Smooth muscle cell of the brain vasculature (primary cell): ENCODE measurements around the gene ERAP2.
"Not testable (repeated sequence)": the region's sequence is repeated elsewhere in the genome, so short reads cannot be mapped to it uniquely, and the experiment has no call there.

Experiments
- DNase-seq: peaks from one replicate; pipeline ENCODE4 v3.0.0-alpha.2; 2012; ENCODE audit warnings: low read depth, low spot score

ERAP2 gene, protein sequence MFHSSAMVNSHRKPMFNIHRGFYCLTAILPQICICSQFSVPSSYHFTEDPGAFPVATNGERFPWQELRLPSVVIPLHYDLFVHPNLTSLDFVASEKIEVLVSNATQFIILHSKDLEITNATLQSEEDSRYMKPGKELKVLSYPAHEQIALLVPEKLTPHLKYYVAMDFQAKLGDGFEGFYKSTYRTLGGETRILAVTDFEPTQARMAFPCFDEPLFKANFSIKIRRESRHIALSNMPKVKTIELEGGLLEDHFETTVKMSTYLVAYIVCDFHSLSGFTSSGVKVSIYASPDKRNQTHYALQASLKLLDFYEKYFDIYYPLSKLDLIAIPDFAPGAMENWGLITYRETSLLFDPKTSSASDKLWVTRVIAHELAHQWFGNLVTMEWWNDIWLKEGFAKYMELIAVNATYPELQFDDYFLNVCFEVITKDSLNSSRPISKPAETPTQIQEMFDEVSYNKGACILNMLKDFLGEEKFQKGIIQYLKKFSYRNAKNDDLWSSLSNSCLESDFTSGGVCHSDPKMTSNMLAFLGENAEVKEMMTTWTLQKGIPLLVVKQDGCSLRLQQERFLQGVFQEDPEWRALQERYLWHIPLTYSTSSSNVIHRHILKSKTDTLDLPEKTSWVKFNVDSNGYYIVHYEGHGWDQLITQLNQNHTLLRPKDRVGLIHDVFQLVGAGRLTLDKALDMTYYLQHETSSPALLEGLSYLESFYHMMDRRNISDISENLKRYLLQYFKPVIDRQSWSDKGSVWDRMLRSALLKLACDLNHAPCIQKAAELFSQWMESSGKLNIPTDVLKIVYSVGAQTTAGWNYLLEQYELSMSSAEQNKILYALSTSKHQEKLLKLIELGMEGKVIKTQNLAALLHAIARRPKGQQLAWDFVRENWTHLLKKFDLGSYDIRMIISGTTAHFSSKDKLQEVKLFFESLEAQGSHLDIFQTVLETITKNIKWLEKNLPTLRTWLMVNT

DNA sequence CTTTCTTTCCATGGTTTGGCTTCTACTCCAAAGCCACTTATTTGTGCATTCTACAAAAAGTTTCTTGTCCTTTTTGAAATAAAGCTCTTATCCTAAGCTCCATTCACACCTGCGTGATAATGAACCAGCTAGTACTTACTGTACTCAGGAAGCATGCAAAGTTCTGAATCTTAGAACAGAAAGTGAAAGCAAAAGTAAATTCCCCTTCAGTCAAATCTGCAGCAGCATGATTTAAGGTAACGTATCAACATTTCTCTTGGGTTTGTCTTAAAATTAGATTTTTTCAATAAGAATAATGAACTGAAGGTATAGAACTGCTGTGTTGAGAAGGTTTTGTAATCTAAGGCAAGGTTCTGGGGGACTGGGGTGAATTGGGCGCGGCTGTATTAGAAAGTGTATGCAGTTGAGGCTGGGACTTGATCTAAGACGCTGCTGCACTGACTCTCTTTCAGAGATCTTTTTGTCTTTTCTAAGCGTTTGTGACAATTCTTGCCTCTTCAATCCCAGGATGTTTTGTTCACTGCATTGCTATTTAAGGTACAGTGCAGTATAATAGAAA is at the start of gene ERAP2:
Gene ERAP2 (plus strand): TSS at position 209 of the 559 bp plus-strand sequence. CDS start 3,186 bp downstream, outside the sequence.
- DNase-seq = peak; percentile 37

DNA sequence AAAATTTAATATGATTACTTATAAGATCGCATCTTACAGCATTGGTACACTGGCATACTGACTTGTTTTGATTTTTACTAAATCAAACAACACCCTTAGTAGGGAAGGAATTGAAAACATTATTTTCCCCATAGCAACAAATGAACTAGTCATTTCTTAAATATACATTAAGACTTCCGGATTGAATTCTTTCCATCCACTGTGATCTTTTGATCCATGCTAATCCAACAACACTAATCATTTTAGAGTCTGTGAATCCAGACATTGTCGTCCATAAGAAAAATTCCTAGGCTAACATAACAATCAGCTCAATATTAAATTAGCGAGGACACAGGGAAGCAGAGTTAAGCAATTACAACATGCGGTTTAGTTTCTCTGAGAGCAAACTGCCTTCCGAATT is 47.0 kb upstream of the ERAP2 start:
- no peak for DNase-seq

DNA sequence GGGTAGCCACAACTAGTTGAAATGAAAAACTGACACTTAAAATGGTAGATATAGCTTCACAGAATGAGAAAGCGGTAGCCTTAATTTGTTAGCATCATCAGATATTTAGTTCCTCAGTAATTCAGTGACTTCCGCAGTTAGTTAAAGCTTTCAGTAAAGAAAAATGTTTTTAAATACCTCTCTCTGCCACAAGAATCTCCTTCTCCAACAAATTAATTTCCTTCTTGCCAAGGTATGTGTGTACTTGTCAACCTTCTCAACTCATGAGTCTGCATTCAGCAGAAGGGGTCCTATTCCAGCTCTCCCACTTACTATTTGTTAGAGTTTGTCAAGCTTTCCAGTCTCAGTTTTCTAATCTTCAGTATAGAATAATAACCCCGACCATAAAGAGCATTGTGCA is 42.3 kb upstream of the ERAP2 start:
- DNase-seq = no peak

DNA sequence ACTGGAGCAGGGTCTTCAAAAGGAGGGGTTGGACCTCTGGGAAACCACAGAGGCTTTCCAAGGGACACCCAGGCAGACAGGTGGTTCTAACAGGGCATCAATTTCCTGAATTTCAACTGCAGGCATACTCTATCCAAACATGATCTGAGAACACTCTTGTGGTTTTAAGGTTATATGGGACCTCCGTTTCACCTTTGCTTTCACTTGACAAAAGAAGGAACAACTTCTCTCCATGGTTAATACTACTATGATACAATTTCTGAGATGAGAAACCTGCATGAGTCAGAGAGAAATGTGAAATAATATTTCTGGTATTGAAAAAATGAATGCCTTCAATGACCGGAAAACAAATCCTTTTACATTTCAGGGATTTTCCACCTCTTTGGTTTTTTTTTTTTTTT is 40.5 kb upstream of the ERAP2 start:
- no peak for DNase-seq

DNA sequence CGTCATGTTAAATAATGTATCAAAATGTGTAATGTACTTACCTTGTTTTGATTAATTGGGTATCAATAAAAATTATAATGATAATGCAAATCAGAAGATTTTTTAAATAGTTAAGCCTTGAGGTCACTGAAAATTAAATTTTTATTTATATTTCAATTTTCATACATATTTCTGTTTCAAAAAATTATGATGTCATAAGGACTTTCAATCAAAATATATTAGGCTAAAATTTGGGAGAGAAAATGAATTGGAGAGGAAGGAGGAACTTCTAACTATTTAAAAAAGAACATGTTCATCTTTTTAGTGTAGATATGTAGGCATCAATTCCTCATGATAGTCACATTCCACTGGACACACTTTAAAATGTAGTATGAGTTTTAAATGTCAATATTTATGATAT is 39.5 kb upstream of the ERAP2 start:
- DNase-seq = no peak

DNA sequence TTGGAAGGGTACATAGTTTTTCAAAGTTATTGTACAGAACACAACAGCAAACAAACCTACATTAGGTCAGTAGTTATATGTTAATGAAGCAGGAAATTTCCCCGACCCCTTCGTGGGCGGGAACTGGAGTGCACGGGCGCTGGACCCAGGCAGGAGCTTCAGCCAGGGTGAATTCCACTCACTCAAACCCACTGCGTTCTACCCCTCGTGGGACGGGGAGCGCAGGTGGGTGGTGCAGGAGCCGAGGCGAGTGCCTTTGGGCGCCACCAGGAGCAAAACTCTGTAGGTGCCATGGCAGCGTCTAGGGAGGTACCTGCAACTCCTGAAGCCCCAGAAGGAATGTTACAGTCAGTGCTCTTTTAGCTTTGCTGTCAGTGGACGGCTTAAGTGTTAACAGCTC is 39.0 kb upstream of the ERAP2 start:
- no peak for DNase-seq

DNA sequence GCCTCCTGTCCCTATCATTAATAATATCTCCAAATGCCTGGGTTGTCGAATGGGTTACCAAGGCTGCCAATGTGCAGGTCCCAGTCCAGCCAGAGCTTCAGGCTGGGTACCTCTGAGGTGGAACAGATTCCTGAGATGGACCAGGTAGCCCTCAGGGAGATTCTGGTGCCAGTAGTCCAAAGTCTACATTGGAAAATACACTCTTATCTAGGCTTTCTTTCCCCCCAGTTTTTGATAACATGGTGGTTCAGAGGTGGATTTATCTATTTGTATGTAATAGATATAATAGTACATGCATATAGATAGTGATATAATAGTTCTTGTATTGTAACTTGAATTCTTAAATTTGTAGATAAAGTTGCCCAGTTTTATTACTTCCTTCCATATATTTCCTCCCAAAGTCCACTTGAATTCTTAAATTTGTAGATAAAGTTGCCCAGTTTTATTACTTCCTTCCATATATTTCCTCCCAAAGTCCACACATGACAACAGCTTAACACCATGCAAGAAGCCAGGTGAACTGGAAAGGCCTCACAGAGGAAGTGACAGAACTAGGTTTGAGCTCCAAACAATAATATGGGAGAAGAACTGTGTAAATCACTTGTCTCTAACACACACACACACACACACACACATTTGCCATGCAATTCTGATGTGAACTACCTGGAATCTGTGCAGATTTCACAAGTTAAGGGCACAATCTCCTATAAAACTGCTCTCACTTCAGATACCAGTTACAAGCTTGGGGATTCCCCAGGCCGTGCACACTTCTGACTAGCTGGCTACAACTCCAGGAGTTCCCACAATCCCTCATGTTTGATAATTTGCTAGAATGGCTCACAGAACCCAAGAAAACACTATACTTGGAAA is 37.9 kb upstream of the ERAP2 start:
- DNase-seq = no peak

DNA sequence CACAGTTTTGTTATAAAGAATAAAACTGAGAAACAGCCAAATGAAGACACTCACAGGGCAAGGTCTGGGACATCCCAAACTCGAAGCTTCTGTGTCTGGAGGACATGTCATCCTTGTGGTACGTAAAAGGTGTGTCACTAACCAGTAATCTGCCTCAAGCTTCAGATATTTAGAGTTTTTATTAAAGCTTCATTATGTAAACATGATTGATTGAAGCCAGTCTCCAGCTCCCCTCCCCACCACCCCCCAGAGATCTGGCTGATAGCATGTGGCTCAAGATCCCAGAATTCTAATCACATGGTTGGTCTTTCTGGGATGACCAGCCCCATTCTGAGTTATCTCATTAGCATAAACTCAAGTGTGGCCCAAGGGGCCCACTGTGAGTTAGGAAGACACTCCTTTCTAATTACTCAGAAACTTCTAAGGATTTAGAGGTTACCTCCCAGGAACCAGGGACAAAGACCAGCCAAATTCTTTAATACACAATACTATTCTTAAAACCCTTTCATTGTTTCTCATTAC is 37.2 kb upstream of the ERAP2 start:
- DNase-seq = no peak

DNA sequence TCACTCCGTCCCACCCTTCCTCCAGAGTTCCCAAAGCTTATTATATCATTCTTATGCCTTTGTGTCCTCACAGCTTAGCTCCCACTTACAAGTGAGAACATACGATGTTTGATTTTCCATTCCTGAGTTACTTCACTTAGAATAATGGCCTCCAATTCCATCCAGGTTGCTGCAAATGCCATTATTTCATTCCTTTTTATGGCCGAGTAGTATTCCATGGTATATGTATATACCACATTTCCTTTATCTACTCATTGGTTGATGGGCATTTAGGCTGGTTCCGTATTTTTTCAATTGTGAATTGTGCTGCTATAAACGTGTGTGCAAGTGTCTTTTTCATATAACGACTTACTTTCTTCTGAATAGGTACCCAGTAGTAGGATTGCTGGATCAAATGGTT is 34.4 kb upstream of the ERAP2 start:
- DNase-seq = not testable (repeated sequence)

DNA sequence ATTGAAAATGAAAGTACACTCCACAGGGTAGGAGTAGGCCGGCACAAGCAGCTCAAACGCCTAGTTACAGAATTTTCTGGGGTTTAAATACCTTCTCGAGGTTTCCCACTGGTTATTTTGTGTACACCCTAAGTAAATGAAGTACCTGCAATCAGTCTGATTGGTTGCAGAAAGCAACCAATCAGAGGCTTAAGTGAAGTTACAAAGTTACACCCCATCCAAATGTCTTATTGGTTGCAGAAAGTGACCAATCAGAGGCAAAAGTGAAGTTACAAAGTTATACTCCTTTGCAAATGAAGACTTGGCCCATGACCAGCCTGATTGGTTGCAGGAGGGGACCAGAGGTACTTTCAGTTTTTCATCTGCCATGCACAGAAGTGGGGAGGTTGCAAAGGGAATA is 33.2 kb upstream of the ERAP2 start:
- DNase-seq = no peak

DNA sequence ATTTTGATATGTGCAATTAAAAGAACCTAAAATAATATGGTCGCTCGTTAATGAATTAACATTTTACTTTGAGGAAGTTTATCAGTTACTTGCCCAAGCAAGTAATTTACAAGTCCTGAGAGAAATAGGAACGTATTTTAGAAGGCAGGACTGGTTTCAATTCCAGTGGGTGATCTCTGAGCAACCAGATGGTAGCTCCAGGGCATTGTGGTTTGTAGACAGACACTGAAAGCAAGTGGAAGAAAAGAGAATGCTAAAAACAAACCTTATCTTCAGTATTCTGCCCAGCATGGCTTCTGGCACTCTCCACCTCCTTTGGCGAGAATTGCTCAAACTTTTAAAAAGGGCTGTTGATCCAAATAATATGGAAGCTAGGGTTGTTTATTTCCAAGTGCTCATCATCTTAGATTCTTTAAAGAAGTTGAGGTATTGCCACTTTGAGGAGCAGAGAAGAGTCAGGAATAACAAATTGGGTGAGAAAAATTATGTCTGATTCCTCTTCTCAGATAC is 31.8 kb upstream of the ERAP2 start:
- no peak for DNase-seq

DNA sequence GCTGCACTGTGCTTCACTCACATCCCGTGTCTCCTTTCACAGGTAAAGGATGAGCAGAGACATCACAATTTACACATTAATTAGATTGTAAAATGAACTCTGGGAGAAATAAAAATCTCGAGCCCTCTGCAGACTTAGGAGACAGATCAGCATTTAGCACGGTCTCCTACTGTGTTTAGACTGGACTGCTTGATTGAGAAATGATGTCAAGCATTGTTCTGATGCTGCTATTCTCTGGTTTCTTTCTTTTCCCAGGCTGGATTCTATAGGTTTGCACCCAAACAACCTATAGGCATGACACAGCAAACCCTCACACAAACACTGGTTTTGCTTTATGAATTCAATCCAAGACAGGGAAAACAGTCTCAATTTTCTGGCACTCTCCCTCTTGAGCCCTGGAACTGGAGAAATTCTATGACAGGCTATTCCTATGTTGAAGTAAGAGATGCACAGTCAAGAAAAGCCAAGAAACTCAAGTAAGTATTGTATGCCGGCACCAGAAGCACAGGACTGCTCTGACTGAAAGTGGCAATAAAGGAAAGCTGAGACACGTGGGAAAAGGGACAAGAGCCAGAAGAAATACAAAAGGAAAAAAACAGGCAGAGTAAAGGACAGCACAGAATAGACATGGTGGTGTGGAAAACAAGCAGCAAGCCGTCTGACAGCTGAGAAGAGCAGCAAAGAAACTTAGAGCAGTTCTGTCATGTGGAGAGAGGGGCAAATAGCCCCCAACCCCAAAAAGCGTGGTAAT is 24.8 kb upstream of the ERAP2 start:
- no peak for DNase-seq

DNA sequence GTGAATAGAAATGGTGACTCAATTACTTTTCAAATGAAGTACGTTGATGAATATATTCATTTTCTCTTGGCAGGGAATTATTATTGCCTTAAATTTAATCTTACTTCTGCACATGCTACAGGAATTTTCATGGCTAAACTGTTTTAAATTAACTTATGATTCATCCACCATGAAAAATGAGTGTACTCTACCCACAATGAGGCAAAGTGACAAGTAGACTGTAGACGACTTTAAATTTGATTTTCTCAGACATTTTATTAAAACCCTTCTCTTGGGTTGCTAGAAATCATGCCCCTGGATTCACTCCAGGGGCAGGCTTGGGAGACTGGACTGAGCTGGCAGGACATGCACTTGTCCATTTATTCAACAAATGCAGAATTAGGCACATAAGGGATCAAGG is 23.5 kb upstream of the ERAP2 start:
- no peak for DNase-seq

DNA sequence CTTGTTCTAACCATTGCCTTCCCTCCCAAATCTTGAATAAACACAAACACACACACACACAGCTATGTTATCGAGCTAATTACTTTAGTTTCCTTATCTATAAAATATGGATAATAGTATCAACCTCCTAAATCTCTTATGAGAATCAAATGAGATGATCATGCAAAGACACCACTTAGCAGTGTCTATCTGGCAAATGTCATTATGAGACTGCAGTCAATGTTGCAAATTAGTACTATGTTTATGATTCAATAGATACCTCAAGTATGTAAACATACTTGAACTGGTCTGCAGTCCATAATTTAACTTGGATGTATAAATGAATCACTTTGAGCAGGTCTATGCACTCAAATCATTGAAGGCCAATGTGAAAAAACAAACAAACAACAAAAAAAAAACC is 22.2 kb upstream of the ERAP2 start:
- no peak for DNase-seq

DNA sequence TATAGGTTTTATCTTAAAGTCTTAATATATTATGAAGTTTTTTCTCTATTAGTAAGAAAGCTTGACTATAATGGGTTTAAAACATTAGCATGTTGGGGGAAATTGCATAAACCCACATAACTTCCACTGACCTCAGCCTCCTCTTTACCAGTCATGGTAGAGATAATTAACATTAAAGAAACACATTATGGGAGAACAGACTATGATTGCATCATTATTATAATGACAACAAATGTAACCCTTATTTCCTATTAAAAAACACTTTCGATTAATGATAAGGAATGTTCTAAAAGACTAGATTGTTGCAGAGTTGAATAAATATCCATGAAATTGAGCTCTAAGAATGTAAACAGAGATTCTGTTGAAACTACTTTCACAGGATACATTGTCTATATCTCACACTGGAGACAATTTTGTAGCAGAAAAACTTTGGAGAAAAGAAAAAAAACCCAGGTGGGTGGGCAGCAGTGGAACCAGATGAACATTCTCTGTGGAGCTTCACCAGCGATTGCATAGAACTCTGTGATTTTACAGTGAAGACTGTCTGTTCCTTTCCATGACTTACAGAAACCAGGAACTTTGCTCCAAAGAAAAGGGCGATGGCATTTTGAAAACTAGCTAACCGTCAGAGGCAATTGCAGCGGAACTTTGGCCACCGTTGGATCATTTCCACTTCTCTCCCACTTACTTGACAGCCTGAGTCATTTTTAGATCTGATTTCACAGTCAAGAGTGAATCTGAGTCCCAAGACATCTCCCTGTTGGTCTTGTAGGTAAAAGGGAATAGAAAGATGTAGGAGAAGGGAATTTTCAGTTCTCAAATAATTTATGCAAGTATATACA is 21.0 kb upstream of the ERAP2 start:
- DNase-seq = no peak

DNA sequence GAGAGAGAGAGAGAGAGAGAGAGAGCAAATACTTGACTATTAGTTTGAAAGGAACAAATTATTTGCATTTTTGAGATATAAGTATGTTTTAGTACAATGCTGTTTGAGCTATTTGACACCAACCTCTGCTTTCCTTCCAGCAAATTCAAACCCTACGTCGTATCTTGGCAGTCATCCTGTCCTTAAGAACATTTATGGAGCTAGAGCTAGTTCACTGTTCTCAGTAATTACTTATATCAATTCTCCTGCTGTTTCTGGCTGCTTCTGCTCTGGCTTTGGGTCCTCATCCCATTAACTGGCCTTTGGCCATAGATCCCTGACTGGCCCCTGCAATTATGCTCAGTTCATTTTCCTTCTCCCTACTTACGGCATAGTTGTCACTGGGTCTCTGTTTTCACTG is 19.9 kb upstream of the ERAP2 start:
- no peak for DNase-seq

DNA sequence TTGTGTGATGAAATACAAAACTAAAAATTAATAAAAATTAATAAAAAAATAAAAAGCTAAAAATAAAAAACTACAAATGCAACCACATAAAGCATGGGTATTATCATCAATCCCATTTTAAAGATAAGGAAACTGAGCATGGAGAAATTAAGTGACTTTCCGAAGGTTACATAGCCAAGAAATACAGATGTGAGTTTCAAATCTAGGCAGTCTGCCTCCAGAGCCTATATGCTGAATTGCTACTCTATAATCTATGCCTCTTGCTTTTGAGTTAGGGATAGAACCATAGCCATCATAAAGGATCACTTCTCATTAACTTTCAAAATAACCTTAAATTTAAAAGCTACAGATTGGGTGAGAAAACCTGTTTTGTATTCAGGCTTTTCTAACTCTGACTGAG is 18.8 kb upstream of the ERAP2 start:
- no peak for DNase-seq

DNA sequence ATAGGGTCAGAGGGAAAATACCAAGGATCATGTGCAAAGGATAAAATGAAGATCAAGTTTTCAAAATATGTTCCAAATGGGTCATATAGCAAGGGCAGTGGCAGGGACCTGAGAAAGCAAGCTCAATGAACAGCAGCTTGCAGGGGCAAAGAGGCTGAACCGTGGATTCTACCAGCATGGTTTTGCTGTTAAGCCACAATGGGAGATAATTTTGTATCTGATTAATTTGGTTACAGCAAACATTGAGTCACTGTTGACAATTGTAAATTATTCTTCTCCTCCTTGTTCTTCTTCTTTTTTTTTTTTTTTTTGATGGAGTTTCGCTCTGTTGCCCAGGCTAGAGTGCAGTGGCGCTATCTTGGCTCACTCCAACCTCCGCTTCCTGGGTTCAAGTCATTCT is 18.4 kb upstream of the ERAP2 start:
- no peak for DNase-seq

DNA sequence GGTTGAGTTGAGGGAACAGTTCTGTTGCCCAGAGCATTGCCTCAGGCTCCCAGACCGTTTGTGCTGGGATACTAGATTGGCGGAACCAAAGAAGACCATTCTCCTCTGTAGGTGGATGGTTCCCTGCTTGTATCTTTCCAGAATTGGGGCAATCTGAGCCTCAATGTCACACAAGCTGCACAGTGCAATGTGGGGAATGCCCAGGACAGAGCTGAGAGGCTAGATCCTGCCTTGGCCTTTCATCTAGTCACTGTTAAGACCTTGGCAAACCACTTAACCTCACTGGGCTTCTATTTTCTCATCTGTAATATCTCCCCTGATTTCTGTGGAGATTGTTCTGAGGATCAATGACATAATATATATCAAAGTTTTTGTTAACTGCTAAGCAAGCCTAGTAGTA is 16.9 kb upstream of the ERAP2 start:
- no peak for DNase-seq
